ENCODE measurements around the gene SRP68.

Gene SRP68

GRCh38 chr17:76085731-76086366, 13.5 kb upstream of the SRP68 start:
- TF ChIP-seq POLR2AphosphoS5 (IDR thresholded peaks at IDR 0.05; ENCODE audit: low read depth) (no peak), SPI1 (IDR thresholded peaks at IDR 0.05; ENCODE audit: borderline replicate concordance, low read depth) (no peak), GABPA (IDR thresholded peaks at IDR 0.05; ENCODE audit: low read depth) (no peak), REST (IDR thresholded peaks at IDR 0.05; ENCODE audit: insufficient replicate concordance, low read depth) (no peak), CTCF (IDR thresholded peaks at IDR 0.05; ENCODE audit: insufficient read depth, low read length) (no peak)
- no peak for DNase-seq (ENCODE audit: low read depth in 1 of 2, low spot score in 1 of 2)
- Histone ChIP-seq H3K27me3 (ENCODE audit: insufficient read depth, poor library complexity, severe bottlenecking) (no peaks in the 10 kb centered on the region), H3K27ac (replicated peaks) (no peak overlapping the region), H3K4me3 (replicated peaks; ENCODE audit: insufficient read depth, low read length) (no peak overlapping the region)

- TF ChIP-seq GABPA (IDR thresholded peaks at IDR 0.05; ENCODE audit: low read depth) = no peak
- no peak for TF ChIP-seq CTCF (IDR thresholded peaks at IDR 0.05; ENCODE audit: insufficient read depth, low read length)
- no peak for TF ChIP-seq SPI1 (IDR thresholded peaks at IDR 0.05; ENCODE audit: borderline replicate concordance, low read depth)
- no peak for TF ChIP-seq POLR2AphosphoS5 (IDR thresholded peaks at IDR 0.05; ENCODE audit: low read depth)
- no peak for TF ChIP-seq REST (IDR thresholded peaks at IDR 0.05; ENCODE audit: insufficient replicate concordance, low read depth)
- H3K27ac ChIP-seq (replicated peaks) = no peak overlapping the region
Observed at GRCh38 chr17:76085066-76085730, 12.9 kb upstream of the SRP68 start.

GRCh38 chr17:76083536-76084182, 11.3 kb upstream of the SRP68 start:
- no peak overlapping the region for H3K4me3 ChIP-seq (replicated peaks; ENCODE audit: insufficient read depth, low read length)
- TF ChIP-seq REST (IDR thresholded peaks at IDR 0.05; ENCODE audit: insufficient replicate concordance, low read depth) (no peak), POLR2AphosphoS5 (IDR thresholded peaks at IDR 0.05; ENCODE audit: low read depth) (no peak), CTCF (IDR thresholded peaks at IDR 0.05; ENCODE audit: insufficient read depth, low read length) (no peak), SPI1 (IDR thresholded peaks at IDR 0.05; ENCODE audit: borderline replicate concordance, low read depth) (no peak), GABPA (IDR thresholded peaks at IDR 0.05; ENCODE audit: low read depth) (no peak)
- no peak for DNase-seq (ENCODE audit: low read depth in 1 of 2, low spot score in 1 of 2)
- no peak overlapping the region for H3K27ac ChIP-seq (replicated peaks)
- peaks cover 13% of the 10 kb centered on the region for H3K27me3 ChIP-seq (ENCODE audit: insufficient read depth, poor library complexity, severe bottlenecking)

More at GRCh38 chr17:76085066-76085730, 12.9 kb upstream of the SRP68 start:
- no peak for DNase-seq (ENCODE audit: low read depth in 1 of 2, low spot score in 1 of 2)
- no peaks in the 10 kb centered on the region for H3K27me3 ChIP-seq (ENCODE audit: insufficient read depth, poor library complexity, severe bottlenecking)
- no peak overlapping the region for H3K4me3 ChIP-seq (replicated peaks; ENCODE audit: insufficient read depth, low read length)
